ENCODE results near the gene PLEKHA7.
"Not testable (repeated sequence)": the region's sequence is repeated elsewhere in the genome, so short reads cannot be mapped to it uniquely, and the experiment has no call there.

The PLEKHA7 gene

GRCh38 chr11:16982256-16982671, 31.9 kb downstream of the PLEKHA7 start:
- in situ Hi-C loops (cut with HindIII; ENCODE audit: low pct_ligation_motif_present, low pct_unique_long_range_greater_than_20kb, low sequenced_read_pairs), result no loop called here
- DNase-seq, result no peak

- in situ Hi-C loops (cut with HindIII; ENCODE audit: low pct_ligation_motif_present, low pct_unique_long_range_greater_than_20kb, low sequenced_read_pairs), result no loop called here
- no peak for DNase-seq
Observed at GRCh38 chr11:16981651-16982194, 32.5 kb downstream of the PLEKHA7 start.

- in situ Hi-C loops (cut with HindIII; ENCODE audit: low pct_ligation_motif_present, low pct_unique_long_range_greater_than_20kb, low sequenced_read_pairs), result no loop called here
- no peak for DNase-seq
Observed at GRCh38 chr11:16979703-16980622, 34.3 kb downstream of the PLEKHA7 start.

DNA sequence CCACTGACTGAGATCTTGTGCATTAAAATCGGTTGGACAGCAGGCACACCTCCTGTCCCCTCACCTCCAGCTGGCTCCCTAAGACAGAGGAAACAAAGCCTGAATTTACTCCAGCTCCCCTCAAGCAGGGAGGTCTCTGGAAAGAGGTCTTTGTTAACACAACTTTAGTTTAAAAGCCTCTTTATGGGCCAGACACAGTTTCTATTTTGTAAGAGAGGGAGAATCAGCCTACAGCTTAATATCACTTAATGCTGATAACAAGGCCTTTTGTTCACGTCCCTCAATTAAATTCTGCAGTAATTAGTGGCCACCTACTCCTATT, 36.3 kb downstream of the PLEKHA7 start:
- in situ Hi-C loops (cut with HindIII; ENCODE audit: low pct_ligation_motif_present, low pct_unique_long_range_greater_than_20kb, low sequenced_read_pairs), result no loop called here
- DNase-seq, result no peak

GRCh38 chr11:16977136-16977993, 36.8 kb downstream of the PLEKHA7 start:
- in situ Hi-C loops (cut with HindIII; ENCODE audit: low pct_ligation_motif_present, low pct_unique_long_range_greater_than_20kb, low sequenced_read_pairs), result no loop called here
- DNase-seq, result no peak

GRCh38 chr11:16976379-16976778, 37.8 kb downstream of the PLEKHA7 start:
- DNase-seq, result no peak

DNA sequence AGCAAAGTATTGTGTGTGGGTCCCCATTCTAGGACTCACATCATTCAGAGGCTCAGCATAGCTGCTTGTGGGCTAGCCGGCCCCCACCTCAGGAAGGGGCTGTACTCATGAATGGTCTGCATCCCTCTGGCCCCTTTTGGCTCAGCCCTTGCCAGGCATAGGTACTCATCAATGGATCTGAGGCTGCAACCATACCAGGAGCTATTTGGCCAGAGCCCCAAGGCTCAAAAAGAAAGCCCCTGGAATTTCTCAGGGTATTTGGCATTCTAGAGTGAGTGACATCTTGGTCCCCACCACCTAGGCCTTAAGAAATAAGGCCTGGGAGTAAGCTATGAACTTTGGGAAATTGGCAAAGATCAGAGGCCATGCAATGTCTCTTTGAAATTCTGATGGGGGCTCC, 38.3 kb downstream of the PLEKHA7 start:
- DNase-seq, result no peak
- in situ Hi-C loops (cut with HindIII; ENCODE audit: low pct_ligation_motif_present, low pct_unique_long_range_greater_than_20kb, low sequenced_read_pairs), result no loop called here

More at GRCh38 chr11:16976379-16976778, 37.8 kb downstream of the PLEKHA7 start:
- in situ Hi-C loops (cut with HindIII; ENCODE audit: low pct_ligation_motif_present, low pct_unique_long_range_greater_than_20kb, low sequenced_read_pairs), result no loop called here

DNA sequence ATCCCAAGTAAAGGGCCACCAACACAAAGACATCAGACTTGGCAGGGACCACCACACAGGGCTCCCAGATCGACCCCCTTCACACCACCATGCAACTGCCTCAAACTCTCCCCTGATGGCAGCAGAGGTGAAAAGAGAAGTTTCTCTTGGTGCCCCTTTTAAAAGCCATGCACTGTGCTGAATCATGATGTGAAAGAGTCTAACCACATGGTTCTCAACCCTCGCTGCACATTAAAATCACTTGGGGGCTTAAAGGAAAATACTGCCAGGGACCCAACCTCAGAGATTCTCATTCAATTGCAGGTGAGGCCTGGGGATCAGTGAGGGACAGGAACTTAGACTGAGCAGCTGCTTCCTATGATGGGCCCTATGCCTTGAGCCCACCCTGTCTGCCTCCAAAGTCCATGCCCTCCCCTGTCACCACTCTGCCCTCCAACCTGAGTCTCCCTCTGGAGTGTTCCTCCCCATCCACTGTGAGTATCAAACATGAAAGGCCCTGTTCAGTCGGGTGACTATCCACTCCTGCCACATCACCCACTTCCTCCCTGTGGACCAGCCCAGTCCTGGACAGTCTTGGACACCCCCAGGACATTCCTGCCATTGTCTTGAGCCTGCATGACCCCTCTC, 40.8 kb downstream of the PLEKHA7 start:
- DNase-seq, result no peak
- in situ Hi-C loops (cut with HindIII; ENCODE audit: low pct_ligation_motif_present, low pct_unique_long_range_greater_than_20kb, low sequenced_read_pairs), result no loop called here

DNA sequence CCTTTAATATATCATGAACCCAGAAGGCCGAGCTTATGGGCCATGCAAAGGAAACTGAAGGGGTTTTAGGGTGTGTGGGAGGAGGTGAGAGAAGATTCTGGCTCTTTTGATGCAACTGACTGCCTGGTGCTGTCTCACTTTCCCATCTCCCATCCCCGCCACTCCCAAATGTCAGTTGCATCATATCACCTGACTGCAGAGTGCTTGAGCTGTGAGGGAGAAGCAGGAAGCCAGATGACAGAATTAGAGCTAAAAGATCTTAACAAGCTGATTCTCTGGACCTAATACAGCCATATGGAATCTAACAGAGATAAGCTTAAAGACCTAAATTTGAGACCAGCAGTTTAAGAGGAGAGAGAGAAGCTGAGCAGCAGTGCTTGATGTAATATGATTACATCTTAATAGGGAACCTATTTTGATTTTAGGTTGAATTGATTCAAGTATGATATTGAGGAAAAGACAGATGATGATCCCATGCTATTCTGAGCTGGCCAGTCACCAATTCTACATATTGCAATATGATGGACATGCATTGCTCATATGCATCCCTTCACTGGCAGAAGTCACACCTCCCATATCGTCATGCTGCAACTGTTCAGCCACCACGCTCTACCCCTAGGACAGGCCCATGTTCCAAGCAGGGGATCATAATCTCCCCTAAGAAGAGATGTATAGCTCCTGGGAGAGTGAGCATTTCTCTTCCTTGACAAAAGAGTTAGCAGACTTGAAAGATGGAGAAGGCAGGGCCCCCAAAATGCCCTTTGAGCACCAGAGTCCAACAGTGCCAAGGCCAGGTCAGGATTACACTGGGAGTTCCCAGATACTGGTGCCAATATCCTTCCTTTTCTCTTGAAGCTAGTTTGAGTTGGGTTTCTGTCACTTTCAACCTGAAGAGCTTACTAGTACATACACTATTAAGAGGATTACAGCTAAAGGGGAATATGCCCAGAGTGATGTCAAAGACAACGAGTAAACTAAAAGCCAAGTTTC, 44.9 kb downstream of the PLEKHA7 start:
- DNase-seq, result no peak
- in situ Hi-C loops (cut with HindIII; ENCODE audit: low pct_ligation_motif_present, low pct_unique_long_range_greater_than_20kb, low sequenced_read_pairs), result no loop called here

DNA sequence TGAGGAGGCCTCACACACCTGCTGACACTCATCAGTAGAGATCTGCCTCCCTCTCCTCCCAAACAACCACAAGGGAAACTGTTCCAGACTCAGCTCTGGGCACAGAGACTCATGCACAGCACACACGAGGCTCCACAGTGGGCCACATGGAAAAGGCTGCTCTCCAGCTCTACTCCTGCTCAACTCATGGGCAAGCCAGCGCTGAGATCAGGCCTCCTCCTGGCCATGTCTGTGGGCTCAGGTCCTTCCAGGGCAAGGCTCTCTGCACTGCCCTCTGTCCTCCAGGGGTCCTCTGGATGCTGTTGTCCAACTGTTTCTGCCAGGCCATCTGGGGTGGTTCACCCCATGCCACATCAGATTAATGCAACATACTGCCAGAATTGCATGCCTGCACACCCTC, 46.0 kb downstream of the PLEKHA7 start:
- in situ Hi-C loops (cut with HindIII; ENCODE audit: low pct_ligation_motif_present, low pct_unique_long_range_greater_than_20kb, low sequenced_read_pairs), result no loop called here
- no peak for DNase-seq

DNA sequence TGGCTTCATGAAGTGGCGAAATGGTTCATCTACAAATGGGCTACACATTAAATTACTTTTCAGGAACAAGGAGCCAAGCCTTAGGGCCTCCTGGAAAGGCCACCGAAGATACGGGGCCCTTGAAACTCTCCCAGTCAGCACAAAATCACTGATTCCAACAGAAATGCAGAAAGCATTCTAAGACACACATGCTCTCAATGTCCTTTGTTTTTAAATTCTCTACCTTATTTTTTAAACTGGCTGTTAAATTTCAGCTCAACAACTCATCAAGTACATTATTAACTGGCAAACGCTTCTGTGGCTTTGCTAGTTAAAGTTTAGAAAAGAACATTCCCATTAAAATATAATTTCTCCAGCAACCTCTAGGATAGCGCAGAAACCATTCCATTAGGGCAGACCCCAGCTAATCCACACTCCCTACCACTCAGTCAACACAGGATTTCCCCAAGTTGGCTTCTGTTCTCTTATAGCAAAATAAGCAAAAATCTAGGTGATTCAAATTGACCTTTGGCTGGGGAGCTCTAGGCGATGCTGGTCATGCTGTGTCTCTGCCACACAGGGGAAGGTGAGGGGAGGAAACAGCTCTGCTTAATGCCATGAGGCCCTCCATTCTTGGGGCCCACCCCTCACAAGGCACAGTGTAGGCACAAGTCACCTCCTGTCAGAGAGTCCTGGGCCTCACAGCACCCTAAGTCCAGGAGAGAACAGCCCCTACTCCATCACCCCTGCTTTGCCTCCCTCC, 47.1 kb downstream of the PLEKHA7 start:
- peak; percentile 34 for DNase-seq
- in situ Hi-C loops (cut with HindIII; ENCODE audit: low pct_ligation_motif_present, low pct_unique_long_range_greater_than_20kb, low sequenced_read_pairs), result no loop called here

DNA sequence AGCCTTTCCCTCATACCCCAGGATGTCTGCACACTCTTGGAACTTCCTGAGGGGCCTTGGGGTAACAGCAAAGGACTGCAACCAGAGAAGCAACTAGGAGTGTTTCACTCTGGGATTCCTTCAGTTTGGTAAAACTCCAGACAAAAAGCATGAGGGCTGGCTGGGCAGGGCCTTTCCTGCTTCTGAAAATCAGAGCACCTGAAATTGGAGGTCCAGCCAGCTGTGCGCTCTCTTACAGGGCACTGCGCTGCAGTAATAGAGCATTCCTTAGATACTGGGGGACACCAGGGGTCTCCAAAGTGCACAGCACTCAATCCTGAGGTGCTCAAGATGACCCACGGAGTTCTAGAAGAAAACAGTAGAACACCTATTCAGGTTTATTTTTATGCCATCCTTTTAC, 49.7 kb downstream of the PLEKHA7 start:
- no peak for DNase-seq
- in situ Hi-C loops (cut with HindIII; ENCODE audit: low pct_ligation_motif_present, low pct_unique_long_range_greater_than_20kb, low sequenced_read_pairs), result no loop called here

DNA sequence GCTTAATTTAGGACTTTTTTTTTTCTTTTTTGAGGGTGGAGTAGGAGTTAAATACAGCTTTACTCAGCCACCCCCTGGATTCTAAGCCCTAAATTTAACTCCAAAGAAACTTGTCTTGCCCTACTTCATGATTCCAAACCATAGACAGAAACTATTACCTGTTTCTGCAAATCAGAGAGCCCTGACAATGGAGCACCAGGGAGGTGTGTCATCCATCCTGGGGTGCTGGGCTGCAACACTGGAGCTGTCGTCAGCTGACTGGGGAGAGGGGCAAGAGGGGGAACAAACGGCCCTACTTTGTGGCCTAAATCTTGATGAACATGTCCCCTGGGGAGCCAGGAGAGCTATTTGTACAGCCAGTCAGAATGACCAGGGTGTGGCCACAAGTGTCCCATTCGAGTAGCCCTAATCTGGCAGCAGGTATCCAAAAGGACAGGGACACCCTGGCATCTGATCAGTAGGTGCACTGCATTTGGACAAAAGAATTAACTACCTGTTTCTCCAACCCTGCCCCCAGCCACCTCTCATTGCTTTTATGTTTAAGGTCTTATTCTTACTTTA, 50.8 kb downstream of the PLEKHA7 start:
- DNase-seq, result no peak
- in situ Hi-C loops (cut with HindIII; ENCODE audit: low pct_ligation_motif_present, low pct_unique_long_range_greater_than_20kb, low sequenced_read_pairs), result no loop called here

GRCh38 chr11:16962589-16962988, 51.6 kb downstream of the PLEKHA7 start:
- DNase-seq; in situ Hi-C loops (cut with HindIII; ENCODE audit: low pct_ligation_motif_present, low pct_unique_long_range_greater_than_20kb, low sequenced_read_pairs): not testable (repeated sequence)

GRCh38 chr11:16962146-16962545, 52.1 kb downstream of the PLEKHA7 start:
- no peak for DNase-seq
- in situ Hi-C loops (cut with HindIII; ENCODE audit: low pct_ligation_motif_present, low pct_unique_long_range_greater_than_20kb, low sequenced_read_pairs), result no loop called here

- in situ Hi-C loops (cut with HindIII; ENCODE audit: low pct_ligation_motif_present, low pct_unique_long_range_greater_than_20kb, low sequenced_read_pairs), result no loop called here
Observed at GRCh38 chr11:16960250-16960649, 54.0 kb downstream of the PLEKHA7 start.

DNA sequence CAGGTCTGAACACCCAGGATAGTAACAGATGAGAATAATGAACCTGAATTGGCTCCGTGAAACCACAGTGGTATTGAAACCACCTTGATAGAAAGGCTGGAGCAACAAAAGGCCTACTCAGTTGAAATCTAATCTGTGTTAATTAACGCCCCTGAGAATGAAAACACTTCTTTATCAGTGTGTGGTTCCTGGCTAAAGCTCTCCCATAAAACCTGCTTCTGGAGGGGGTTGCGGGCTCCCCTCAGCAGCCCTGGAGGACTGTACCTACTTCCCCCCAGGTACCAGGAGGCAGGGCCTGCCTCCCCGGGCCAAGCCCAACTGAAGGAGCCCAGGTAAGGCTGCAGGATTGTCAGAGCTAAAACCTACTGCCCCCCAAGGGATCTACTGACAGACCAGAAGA, 54.6 kb downstream of the PLEKHA7 start:
- in situ Hi-C loops (cut with HindIII; ENCODE audit: low pct_ligation_motif_present, low pct_unique_long_range_greater_than_20kb, low sequenced_read_pairs), result no loop called here

More at GRCh38 chr11:16960250-16960649, 54.0 kb downstream of the PLEKHA7 start:
- no peak for DNase-seq

More for the DNA sequence above, 54.6 kb downstream of the PLEKHA7 start:
- no peak for DNase-seq
